ENCODE data around the gene CHCT1.
"Not testable (repeated sequence)": the region's sequence is repeated elsewhere in the genome, so short reads cannot be mapped to it uniquely, and the experiment has no call there.

The CHCT1 gene

DNA sequence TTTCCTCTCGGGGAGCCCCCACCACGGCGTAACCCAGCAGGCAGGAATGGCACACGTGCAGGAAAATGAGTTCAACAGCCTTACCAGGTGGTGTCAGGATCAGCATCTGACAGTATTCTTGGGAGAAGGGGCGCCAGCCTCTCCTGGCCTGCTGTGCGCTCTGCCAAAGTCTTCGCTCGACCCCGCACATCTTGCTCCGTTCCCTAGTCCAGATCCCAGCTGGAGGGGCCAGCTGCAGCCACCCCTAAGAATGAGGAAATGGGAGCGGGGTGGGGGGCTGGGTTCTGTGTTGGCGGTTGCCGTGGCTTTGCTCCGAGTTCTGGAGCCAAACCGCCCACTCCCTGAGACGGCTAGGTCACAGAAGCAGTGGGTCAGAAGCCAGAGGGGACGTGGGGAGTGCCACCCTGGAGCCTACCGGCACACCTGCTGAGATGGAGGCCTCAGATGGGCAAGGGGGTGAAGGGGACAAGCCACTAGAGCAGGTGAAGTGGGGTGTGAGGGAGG lies at the start of gene CHCT1:
Gene CHCT1 (plus strand): TSS at position 328 of the 504 bp plus-strand sequence. CDS start 104 bp downstream, at position 432.
- DNase-seq (ENCODE audit: low read depth): no peak

- DNase-seq (ENCODE audit: low read depth): no peak
Measured at GRCh38 chr17:60372790-60373483, 49.4 kb upstream of the CHCT1 start.

DNA sequence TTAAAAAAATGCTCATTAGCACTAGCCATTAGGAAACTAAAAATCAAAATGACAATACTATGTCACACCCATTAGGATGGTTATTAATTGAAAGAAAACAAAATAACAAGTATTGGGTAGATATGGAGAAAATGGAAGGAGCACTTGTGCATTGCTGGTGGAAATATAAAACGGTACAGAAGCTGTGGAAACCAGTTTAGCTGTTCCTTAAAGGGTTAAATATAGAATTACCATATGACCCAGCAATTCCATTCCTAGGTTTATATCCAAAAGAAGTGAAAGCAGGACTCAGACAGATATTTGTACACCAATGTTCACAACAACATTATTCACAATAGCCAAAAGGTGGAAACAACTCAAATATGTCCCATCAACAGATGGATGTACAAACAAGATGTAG lies 44.1 kb upstream of the CHCT1 start:
- not testable (repeated sequence) for DNase-seq (ENCODE audit: low read depth)

- not testable (repeated sequence) for DNase-seq (ENCODE audit: low read depth)
Measured at GRCh38 chr17:60379461-60379860, 42.8 kb upstream of the CHCT1 start.

DNA sequence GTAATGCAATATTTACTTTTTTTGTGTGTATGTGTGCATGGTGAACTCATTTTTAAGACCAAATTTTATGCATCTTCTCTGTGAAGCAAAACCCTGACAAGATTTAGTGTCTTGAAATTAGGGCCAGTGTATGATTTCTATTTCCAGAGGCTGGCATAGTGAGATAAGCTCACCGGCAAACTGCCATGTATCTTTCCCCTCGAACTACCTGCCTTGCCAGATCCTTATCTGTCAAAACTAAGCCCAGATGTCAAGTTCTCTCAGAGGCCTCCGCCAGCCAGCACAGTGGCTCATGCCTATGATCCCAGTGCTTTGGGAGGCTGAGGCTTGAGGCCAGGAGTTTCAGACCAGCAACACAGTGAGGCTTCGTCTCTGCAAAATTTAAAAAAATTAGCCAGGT lies 40.3 kb upstream of the CHCT1 start:
- no peak for DNase-seq (ENCODE audit: low read depth)

DNA sequence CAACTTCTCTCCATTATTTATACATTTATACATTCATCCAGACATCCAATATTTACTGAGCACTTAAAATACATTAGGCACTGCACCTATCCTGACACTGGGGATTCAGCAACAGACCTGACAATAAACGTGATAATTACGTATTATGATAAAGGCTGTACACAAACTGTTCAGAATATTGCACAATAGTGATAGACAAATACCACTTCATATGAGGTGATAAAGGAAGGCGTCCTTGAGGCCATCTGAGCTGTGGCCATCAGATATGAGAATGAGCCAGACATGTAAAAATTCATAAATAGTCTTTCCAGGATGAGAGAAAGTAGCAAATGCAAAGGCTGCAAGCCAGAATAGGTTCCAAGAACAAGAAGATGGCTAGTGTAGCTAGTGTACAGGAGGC lies 38.9 kb upstream of the CHCT1 start:
- DNase-seq (ENCODE audit: low read depth): no peak

DNA sequence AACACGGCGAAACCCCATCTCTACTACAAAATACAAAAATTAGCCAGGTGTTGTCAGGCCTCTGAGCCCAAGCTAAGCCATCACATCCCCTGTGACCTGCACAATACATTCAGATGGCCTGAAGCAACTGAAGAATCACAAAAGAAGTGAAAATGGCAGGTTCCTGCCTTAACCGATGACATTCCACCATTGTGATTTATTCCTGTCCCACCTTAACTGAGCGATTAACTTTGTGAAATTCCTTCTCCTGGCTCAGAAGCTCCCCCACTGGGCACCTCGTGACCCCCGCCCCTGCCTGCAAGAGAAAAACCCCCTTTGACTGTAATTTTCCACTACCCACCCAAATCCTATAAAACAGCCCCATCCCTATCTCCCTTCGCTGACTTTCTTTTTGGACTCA lies 37.4 kb upstream of the CHCT1 start:
- not testable (repeated sequence) for DNase-seq (ENCODE audit: low read depth)

DNA sequence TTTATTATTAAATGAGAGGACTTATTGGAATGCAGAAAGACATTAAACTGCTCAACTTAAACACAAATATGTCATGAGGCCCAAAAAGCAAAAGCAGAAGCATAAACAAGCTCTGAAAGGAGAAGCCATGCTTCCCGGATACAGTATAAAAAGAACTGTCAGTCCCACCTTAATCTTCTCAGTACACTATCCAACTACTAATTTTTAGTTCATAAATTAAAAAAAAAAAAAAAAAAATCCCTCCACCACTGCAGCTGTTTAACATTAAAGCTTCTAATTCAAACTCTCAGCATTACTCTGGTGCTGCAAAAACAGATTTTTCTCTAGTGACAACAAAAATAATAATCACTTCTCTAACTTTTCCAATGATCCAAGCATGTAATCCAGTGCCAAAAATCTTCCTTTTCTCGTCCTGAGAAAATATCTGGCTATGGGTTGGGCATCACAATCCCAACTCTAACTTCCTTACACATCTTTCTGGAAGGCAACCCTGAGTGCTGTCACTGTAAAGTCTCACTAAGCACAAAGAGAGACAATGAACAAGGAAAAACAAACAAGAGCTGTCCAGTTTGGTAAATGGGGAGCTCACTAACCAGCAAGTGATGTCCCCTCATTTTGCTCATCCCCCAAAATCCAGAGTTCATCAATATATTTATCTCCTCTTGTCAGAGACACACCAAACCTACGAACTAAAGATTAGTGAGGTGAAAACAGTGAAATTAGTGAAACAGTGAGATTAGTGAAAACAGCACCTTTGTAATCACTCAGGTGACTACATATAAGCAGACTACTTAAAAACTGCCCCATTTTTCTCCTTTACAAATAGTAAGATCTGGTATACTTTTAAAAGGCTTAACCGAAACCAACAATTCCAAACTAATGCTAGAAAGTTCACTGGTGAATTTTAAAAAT lies 35.9 kb upstream of the CHCT1 start:
- no peak for DNase-seq (ENCODE audit: low read depth)

DNA sequence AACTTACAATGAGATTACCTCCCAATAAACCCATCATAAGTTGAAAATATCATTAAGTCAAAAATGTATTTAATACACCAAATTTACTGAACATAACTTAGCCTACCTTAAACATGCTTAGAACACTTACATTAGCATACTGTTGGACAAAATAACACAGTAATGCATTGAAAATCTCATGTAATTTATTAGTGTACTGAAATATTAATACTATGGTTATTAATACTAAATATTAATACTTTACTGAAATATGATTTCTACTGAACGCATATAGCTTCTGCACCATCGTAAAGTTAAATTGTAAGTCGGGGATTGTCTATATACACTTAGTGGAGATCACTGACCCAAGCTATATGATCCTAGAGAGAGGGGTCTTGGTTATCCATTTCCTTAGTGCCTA lies 34.6 kb upstream of the CHCT1 start:
- DNase-seq (ENCODE audit: low read depth): no peak

GRCh38 chr17:60388742-60389141 lies 33.5 kb upstream of the CHCT1 start:
- no peak for DNase-seq (ENCODE audit: low read depth)

GRCh38 chr17:60390186-60390585 lies 32.1 kb upstream of the CHCT1 start:
- DNase-seq (ENCODE audit: low read depth): peak; percentile 49

GRCh38 chr17:60390925-60391470 lies 31.3 kb upstream of the CHCT1 start:
- DNase-seq (ENCODE audit: low read depth): peak; percentile 17

DNA sequence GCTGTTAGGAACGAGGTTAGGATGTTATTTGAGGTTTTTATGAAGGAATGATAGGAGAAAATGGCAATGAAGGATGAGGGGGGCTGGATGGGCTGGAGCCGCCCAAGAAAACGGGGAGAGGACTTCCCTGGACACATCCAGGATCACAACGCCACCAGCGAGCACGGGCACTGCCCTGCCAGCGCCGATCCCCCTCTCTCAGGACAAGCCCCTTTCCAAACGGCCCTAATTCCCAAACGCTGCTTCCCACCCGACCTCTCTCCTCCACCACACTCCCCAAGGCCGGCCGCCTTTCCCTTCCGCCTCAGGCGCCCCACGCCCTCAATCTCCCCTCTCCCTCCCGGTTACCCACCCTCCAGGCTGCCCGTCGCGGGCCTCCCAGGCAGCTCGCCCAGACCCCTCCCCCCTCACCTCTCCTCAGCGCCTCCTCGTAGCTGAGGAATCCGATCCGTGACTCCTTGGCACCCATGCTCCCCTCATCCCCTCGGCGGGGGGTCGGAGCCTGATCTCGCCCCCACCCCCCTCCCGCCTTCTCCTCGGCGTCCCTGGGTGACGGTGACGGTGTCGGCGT lies 30.7 kb upstream of the CHCT1 start:
- DNase-seq (ENCODE audit: low read depth): no peak

GRCh38 chr17:60392042-60392844 lies 30.0 kb upstream of the CHCT1 start, which contains the start of gene USP32:
USP32 (minus strand) TSS chr17:60392133; CDS start chr17:60391939, 194 bp downstream.
- peak; percentile 98 for DNase-seq (ENCODE audit: low read depth)

- DNase-seq (ENCODE audit: low read depth): peak; percentile 36
Measured at GRCh38 chr17:60392845-60393702, 29.2 kb upstream of the CHCT1 start.

DNA sequence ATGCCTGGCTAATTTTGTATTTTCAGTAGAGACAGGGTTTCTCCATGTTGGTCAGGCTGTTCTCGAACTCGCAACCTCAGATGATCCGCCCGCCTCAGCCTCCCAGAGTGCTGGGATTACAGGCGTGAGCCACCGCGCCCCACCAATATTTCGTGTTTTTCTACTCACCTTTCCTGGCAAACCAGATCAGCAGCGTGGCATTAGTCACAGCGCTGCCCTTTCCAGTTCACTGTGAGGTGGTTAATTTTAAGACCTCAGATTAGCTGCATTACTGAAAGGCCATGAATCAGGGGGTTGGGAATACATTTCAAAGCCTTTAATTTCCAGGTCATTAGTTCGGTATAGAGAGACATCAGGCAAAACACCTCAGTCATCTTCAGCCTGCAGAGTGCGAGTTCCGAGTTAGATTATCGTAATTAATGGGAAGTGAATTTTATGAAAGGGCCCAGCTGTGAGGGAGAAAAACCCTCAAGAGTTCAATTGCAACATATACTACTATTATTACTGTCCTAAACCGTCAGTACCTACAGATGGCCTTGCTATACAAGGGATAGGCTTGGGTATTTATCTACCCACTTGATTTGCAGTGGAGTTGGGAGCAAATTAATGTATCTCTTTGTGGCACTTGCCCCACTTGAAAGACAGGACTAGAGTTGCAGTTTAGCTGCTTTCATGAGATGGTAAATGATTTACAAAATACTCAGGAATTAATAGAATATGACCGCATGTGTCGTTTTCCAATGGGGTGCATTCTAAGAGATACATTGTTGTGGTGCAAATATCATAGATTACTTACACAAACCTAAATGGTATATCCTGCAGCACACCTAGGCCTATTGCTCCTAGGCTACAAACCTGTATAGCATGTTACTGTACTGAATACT lies 28.2 kb upstream of the CHCT1 start:
- no peak for DNase-seq (ENCODE audit: low read depth)

GRCh38 chr17:60395508-60396065 lies 26.7 kb upstream of the CHCT1 start:
- no peak for DNase-seq (ENCODE audit: low read depth)

GRCh38 chr17:60396412-60396811 lies 25.9 kb upstream of the CHCT1 start:
- DNase-seq (ENCODE audit: low read depth): no peak
